GM19351 (cell line): ENCODE measurements around the gene PTTG1IP.

Experiments
- ATAC-seq: cut with Tn5 transposase; IDR thresholded peaks from one replicate; pipeline ENCODE4 v1.9.1; 2021; ENCODE audit warnings: mild to moderate bottlenecking, moderate library complexity; ENCODE audit not compliant: unreplicated experiment

The PTTG1IP gene

DNA sequence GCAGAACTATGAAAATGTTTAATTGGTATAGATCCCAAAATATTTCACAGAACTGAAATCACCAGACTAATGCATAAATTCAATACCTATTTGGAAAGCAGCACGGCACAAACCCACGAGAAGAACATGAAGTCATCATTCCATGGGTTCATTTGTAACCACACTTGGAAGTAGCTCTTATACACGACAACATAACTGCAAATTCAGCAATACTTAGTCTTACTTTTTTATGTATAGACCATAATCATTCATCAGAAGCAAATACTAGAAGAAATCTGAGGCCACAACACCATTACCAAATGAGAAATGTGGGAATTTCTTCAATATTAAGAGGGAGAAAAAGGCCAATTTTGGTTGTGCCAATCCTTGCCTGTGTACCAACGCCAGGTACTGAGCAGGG, 67.6 kb downstream of the PTTG1IP start:
- no peak for ATAC-seq

DNA sequence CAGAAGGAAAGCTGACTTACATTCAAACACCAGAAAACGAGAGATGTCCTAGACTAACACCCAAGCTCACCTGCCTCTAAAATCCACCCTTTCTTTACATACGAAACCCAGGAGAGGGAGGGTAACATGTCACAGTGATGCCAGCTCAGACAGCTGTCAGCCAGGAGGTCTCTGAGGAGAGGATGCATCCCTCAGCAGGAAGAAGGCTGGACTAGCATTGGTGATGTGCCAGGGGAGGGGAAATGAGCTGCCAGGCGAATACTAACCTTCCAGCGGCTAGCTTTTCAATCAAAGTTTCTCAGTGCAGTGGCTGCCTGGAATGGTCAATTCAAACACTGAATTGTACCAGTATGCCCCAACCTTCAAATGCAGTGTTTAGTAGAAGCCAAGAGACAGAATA, 68.3 kb downstream of the PTTG1IP start:
- ATAC-seq: no peak

DNA sequence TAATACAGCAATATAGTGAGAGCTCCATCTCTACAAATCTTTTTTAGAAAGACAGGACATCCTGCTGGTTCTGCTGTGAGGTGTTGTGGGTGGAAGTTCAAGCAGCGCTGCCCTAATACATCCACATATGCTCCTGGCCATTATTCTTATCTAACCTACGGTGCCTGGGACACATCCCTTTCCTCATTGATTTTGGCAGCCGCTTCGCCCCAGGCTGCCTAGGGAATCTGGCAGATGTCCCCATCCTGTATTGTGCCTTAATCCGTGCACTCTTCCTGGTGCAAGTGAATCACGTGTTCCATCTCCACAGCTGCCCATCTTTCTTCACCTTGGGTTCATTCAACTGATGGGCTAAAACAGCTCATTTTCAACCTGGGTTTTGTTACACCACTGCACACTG, 68.7 kb downstream of the PTTG1IP start:
- ATAC-seq: no peak

DNA sequence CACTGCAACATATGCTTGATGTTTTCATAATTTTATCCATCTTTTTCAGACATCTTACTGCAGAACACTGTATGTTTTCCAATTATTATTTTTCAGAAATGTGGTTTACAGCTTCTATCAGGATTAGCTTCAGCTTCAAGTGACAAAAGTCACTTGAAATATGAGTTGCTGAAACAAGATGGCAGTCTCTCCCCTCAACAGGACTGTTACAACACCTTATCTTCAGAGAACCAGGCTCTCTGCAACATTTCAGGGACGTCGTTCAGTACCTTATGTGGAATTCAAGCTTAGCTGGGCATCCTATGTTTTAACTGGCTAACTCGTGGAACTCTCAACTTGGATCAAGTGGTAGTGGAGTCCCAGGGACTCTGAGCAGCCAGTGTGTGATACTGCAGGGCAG, 69.8 kb downstream of the PTTG1IP start:
- ATAC-seq: no peak

DNA sequence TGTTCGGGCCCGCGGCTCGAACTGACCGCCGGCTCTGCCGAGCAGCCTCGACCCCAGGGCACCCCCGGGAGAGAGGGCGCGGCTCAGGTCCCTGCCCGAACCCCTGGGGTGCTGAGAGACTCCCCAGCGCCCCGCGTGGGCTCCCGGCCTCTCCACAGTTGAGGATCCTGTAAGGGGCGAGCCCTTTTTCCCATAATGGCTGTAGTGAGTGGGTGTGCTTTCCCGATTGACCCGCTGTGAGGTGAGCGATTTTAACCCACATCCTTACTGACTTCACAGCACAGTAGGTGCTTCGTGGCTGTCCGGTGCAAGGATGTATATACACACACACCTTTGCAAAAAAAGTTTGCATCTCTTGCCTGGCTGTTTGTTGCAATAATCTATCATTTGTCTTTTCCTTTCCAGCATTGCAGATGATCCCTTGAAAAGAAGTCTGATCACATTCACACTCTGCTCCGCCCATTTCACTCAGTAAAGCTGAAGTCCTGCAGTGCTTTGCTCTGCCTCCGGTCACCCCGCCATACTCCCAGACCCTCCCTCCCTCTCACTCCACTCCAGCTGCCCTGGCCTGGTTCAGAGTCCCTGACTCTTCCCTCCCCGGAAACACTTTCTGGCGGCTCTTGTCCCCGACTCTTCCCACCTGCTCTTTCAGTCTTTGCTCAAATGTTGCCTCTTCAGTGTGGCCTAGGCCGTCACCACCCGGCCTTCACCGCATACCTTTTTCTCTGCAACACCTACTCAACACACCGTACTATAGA, 70.9 kb downstream of the PTTG1IP start:
- peak; percentile 12 for ATAC-seq

DNA sequence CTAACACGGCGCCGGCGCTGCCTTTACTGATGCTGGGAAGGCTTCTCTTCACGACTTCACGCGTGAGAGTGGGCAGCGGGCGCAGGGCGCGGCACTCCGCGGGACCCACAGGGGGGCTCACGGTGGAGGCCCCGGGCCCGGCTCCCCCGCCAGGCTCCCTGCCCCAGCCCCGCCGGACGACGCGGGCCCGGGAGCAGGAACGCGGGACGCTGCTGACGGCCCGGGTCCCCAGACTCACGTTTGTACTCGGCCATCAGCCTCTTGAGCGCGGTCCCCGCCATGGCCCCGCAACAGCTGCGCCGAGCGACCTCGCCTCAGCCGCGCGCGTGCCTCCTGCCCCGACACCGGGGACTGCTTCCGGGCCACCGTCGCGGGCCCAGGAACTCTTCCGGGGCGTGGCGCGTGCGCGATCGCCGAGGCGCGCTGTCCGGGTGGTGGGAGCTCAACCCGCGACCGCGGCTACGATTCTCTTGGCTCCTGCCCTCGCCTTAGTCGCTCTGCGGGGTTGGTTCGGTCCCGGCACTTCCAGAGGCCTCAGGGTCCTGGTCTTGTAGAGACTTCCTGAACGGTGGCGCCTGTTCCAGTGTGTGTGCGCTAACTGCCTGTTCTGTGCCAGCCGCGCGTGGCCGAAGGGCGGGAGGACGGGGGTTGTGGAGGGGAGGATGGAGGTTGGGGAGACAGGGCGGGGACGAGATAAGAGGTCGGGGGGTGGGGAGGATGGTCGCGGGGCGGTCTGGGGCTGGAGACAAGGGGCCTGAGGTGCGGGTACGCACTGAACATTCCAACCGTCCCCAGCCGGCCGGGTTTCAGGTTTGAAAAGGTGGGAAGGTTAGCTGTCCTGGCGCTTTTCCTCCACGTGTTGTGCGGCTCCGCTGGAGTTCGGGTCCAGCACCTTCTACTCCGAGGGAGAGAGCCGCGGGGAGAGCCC, 71.8 kb downstream of the PTTG1IP start, which contains the start of gene UBE2G2:
UBE2G2 (minus strand) TSS at position 353 of the 928 bp plus-strand sequence; CDS start at position 281, 72 bp downstream.
- peak; percentile 80 for ATAC-seq

DNA sequence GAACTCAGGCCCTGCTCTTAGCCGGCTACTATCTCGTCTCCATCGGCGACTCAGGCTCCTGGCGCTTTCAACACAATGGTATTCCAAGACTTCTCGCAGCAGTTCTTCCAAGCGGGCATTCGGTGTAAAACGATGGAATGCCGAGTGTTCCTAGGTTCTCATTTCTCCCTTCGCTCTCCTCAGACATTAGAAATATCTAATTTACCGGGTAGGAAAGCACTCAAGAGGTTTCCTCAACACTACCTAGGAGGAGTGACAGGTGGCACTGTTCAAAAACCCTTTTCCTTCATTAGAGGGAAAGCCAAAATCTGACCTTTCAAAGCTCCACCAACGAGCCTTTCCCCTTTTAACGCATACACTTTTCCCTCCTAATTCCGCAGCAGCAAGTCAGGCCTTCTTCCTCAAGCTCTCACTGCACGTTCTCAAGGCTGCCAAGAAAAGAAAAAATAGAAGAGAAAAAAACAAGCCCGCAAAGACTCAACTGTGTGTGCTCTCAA, 72.5 kb downstream of the PTTG1IP start:
- no peak for ATAC-seq

DNA sequence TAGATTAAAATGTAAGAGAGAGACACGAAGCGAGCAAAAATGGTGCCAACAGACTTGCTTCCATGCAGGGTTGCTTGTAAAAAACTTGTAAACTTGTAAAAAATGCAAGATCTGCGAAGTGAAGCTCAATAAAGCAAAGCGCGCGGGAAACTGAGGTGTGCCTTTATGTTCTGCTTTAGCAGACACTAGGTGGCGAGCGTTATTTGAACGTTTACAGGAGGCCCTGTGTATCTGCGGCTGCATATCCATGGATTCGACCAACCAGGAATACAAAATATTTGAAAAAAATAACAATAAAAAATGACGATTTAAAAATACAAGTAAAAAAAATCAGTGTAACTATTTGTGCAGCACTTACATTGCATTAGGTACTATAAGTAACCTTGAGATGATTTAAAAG, 73.4 kb downstream of the PTTG1IP start:
- no peak for ATAC-seq

DNA sequence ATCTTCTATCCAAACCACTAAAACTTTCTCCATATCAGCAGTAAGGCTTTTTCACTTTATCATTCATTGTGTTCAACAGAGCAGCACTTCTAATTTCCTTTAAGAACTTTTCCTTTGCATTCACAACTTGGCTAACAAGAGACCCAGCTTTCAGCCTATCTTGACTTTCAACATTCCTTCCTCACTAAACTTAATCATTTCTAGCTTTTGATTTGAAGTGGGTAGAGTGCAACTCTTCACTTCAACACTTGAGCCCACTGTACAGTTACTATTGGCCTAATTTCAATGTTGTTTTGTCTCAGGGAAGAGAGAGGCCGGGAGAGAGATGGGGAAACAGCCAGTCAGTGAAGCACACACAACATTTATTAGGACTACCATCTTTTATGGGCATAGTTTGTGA, 73.8 kb downstream of the PTTG1IP start:
- ATAC-seq: no peak
